HUDEP-2 (cell line): ENCODE results near the gene OPN1MW2.
"Not testable (repeated sequence)": the region's sequence is repeated elsewhere in the genome, so short reads cannot be mapped to it uniquely, and the experiment has no call there.

Source experiments
- DNase-seq, 76 experiments: peaks; one replicate each; lab custom pipeline; 2025; ENCODE audit not compliant: unreplicated experiment in 76 of 76; lab: John Stamatoyannopoulos, UW

OPN1MW2 gene

GRCh38 chrX:154219456-154219855, at the start of gene OPN1MW2:
Gene OPN1MW2 (plus strand): TSS chrX:154219756. CDS start chrX:154219816, 60 bp downstream.
- not testable (repeated sequence) for DNase-seq

- DNase-seq = not testable (repeated sequence)
Measured at GRCh38 chrX:154172535-154172943, 47.0 kb upstream of the OPN1MW2 start.

- DNase-seq = not testable (repeated sequence)
Measured at GRCh38 chrX:154174356-154174755, 45.2 kb upstream of the OPN1MW2 start.

GRCh38 chrX:154182296-154182695, 37.3 kb upstream of the OPN1MW2 start, which contains the start of gene OPN1MW:
Gene OPN1MW (plus strand): TSS chrX:154182596. CDS start chrX:154182678, 82 bp downstream.
- not testable (repeated sequence) for DNase-seq

GRCh38 chrX:154183794-154184193, 35.8 kb upstream of the OPN1MW2 start:
- DNase-seq = not testable (repeated sequence)

- not testable (repeated sequence) for DNase-seq
Measured at GRCh38 chrX:154192846-154193245, 26.7 kb upstream of the OPN1MW2 start.

DNA sequence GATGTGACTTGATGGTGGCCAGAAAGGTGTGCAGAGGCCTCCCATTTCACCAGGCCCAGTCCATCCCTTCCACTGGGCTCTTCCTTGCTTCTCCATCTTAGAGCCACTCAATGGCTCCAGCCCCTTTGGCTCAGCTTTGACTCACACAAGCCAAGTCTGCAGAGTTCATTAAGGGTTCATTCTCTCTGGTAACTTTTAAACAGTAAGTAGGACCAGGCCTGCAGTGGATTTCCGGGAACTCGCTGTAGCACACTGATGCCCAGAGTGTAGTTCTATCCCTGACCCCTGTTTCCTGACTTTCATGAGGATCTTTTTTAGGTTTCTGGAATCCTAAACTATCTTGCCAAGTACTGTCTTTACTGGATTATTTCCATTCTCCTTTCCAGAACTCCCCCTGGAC, 25.2 kb upstream of the OPN1MW2 start:
- not testable (repeated sequence) for DNase-seq

DNA sequence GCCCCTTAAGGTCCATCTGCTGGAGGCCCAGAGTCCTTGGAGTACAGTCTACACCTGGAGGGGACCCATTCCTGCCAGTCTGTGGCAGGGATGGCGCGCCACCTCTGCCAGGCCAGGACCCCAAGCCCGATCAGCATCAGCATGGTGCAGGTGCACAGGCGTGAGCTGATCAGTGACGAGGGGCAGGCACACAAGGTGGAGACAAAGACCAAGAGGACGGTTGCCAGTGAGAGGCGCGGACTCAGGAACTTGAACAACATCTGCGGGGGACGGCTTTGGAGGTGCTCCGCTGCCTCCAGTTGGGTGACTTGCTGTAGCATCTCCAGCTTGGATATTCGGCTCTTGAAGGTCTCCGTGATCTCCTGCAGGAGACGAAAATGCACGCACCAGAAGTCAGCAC, 23.1 kb upstream of the OPN1MW2 start:
- DNase-seq = not testable (repeated sequence)

- DNase-seq = not testable (repeated sequence)
Measured at GRCh38 chrX:154209670-154210418, 9.7 kb upstream of the OPN1MW2 start.

GRCh38 chrX:154211057-154211456, 8.5 kb upstream of the OPN1MW2 start:
- DNase-seq = not testable (repeated sequence)

GRCh38 chrX:154211499-154211898, 8.1 kb upstream of the OPN1MW2 start:
- DNase-seq = not testable (repeated sequence)

DNA sequence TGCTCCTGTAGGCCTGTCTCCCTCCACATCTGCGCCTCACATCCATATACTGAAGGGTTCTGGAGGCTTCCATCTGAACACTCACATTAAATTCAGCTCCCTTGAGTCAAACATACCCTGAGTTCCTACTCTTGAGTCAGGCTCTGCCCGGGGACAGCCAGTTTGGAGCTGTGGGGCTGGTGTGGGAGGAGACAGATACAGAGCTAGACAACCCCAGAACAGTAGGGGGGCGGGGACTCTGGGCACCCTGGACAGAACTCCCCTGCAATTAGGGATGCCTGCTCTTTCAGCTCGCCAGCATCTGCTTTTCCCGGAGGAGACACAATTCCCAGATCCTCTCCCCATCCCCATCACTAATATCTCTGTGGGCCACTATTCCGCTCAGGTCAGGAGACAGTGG, 5.7 kb downstream of the OPN1MW2 start:
- DNase-seq = not testable (repeated sequence)

DNA sequence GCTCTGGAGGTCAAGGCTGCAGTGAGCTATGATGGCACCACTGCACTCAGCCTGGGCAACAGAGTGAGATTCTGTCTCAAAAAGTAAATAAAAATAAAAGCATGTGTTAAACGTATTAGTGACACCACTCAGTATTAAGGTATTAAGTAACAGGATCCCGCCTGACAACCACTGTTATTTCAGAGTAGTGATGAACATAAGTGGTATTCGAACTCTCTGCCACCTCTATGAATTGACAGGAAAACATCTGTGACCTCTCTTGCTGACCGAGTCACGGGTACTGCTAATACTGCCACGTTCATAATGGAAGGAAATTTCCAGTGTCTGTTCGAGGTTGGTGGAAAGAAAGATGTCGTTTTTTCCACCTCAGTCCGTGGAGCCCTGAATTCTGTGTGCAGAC, 7.2 kb downstream of the OPN1MW2 start:
- DNase-seq = not testable (repeated sequence)

GRCh38 chrX:154231443-154231842, 11.9 kb downstream of the OPN1MW2 start:
- not testable (repeated sequence) for DNase-seq

DNA sequence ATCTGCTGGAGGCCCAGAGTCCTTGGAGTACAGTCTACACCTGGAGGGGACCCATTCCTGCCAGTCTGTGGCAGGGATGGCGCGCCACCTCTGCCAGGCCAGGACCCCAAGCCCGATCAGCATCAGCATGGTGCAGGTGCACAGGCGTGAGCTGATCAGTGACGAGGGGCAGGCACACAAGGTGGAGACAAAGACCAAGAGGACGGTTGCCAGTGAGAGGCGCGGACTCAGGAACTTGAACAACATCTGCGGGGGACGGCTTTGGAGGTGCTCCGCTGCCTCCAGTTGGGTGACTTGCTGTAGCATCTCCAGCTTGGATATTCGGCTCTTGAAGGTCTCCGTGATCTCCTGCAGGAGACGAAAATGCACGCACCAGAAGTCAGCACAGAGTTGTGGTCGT, 14.1 kb downstream of the OPN1MW2 start:
- DNase-seq = not testable (repeated sequence)

- not testable (repeated sequence) for DNase-seq
Measured at GRCh38 chrX:154238939-154239559, 19.5 kb downstream of the OPN1MW2 start.

GRCh38 chrX:154239982-154240503, 20.5 kb downstream of the OPN1MW2 start:
- DNase-seq = not testable (repeated sequence)

DNA sequence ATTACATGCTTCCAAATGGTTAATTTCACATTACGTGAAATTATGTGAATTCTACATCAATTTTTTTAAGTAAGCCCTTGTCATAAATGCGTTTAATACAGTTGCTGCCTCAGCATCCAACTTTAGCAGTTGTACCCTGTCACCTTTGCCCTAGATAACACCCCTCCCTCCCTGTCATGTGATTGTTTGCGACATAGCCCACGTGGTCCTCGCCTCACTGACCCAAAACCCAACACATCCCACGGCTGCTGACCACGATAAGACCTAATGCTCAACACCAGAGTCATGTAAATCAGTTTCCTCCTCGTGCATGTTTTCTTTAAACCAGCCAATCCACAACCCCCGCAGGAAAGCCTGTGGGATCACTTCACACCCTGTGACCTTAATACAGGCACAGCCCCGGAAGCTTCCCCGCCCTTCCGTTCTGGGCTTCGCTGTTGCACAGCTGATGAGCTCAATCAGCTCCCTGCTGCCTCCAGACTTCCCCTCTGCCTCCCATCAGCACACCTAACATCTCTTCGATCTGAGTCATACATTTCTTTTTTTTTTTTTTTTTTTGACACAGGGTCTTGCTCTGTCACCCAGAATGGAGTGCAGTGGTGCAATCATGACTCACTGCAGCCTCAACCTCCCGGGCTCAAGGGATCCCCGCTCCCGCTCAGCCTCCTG, 28.0 kb downstream of the OPN1MW2 start:
- not testable (repeated sequence) for DNase-seq

DNA sequence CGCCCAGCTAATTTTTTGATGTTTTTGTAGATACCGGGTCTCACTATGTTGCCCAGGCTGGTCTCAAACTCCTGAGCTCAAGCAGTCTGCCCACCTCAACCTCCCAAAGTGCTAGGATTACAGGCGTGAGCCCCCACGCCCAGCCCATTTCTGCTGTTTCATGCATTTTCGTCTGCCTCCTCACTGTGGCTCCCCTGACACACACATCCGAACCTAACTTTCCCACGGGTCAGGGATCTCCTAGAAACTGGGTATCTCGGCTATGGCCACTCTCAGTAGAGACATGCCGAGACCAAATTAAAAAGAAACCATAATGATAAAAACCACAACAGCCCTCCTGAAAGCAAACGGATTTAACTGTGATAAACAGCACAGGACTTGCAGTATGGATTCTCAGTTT, 28.5 kb downstream of the OPN1MW2 start:
- not testable (repeated sequence) for DNase-seq

DNA sequence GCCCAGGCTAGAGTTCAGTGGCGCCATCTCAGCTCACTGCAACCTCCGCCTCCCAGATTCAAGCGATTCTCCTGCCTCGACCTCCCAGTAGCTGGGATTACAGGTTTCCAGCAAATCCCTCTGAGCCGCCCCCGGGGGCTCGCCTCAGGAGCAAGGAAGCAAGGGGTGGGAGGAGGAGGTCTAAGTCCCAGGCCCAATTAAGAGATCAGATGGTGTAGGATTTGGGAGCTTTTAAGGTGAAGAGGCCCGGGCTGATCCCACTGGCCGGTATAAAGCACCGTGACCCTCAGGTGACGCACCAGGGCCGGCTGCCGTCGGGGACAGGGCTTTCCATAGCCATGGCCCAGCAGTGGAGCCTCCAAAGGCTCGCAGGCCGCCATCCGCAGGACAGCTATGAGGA, 37.7 kb downstream of the OPN1MW2 start, which contains the start of gene OPN1MW3:
Gene OPN1MW3 (plus strand): TSS at position 301 of the 400 bp plus-strand sequence. CDS start 38 bp downstream, at position 339.
- DNase-seq = not testable (repeated sequence)

DNA sequence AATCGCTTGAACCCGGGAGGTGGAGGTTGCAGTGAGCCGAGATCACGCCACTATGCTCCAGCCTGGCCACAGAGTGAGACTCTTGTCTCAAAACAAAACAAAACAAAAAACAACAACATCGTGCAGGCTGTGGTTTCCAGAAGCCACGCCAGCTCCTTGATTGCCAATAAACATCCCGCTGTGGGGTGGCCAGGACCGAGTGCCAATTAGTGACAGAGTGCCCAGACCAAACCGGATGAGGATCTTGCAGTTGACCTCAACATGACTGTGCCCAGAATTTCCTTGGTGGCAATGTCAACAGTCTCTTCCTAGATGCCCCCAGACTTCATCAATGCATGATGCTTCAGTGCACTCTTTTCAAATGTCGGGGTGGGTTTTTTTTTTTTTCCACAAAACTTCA, 39.2 kb downstream of the OPN1MW2 start:
- DNase-seq = not testable (repeated sequence)
